ENCODE data around the gene NME4.
A peak's percentile ranks its signal among the peaks of the same experiment; 100 is the strongest.

Gene NME4

GRCh38 chr16:364595-365491 is 32.2 kb upstream of the NME4 start:
- H3K4me3 ChIP-seq (ENCODE audit: low read depth in 1 of 2, low read length in 2 of 2), result no peak overlapping the region
- no peak overlapping the region for H3K27ac ChIP-seq (ENCODE audit: low read length)
- peaks cover 4 to 32% of the 10 kb centered on the region in 2 donors for H3K36me3 ChIP-seq (ENCODE audit: control insufficient read depth in 1 of 2, insufficient read depth in 2 of 2, low read length in 2 of 2)
- peaks cover 0 to 13% of the 10 kb centered on the region in 2 donors for H3K4me1 ChIP-seq (ENCODE audit: control insufficient read depth in 1 of 2, insufficient read depth in 2 of 2, low read length in 2 of 2)
- H3K9me3 ChIP-seq (ENCODE audit: control insufficient read depth in 1 of 2, low read length in 2 of 2), result no peaks in the 10 kb centered on the region
- H3K27me3 ChIP-seq (ENCODE audit: low read depth, low read length), result no peaks in the 10 kb centered on the region

GRCh38 chr16:366476-366875 is 30.5 kb upstream of the NME4 start:
- Histone ChIP-seq H3K4me1 (ENCODE audit: control insufficient read depth in 1 of 2, insufficient read depth in 2 of 2, low read length in 2 of 2) (peaks cover 0 to 22% of the 10 kb centered on the region in 2 donors), H3K9me3 (ENCODE audit: control insufficient read depth in 1 of 2, low read length in 2 of 2) (no peaks in the 10 kb centered on the region), H3K27me3 (ENCODE audit: low read depth, low read length) (no peaks in the 10 kb centered on the region), H3K4me3 (ENCODE audit: low read depth in 1 of 2, low read length in 2 of 2) (no peak overlapping the region), H3K27ac (ENCODE audit: low read length) (no peak overlapping the region), H3K36me3 (ENCODE audit: control insufficient read depth in 1 of 2, insufficient read depth in 2 of 2, low read length in 2 of 2) (peaks cover 4 to 32% of the 10 kb centered on the region in 2 donors)

GRCh38 chr16:367333-367903 is 29.6 kb upstream of the NME4 start:
- no peaks in the 10 kb centered on the region for H3K27me3 ChIP-seq (ENCODE audit: low read depth, low read length)
- H3K4me1 ChIP-seq (ENCODE audit: control insufficient read depth in 1 of 2, insufficient read depth in 2 of 2, low read length in 2 of 2), result peaks cover 0 to 19% of the 10 kb centered on the region in 2 donors
- no peak overlapping the region for H3K27ac ChIP-seq (ENCODE audit: low read length)
- no peaks in the 10 kb centered on the region for H3K9me3 ChIP-seq (ENCODE audit: control insufficient read depth in 1 of 2, low read length in 2 of 2)
- peaks cover 7 to 39% of the 10 kb centered on the region in 2 donors for H3K36me3 ChIP-seq (ENCODE audit: control insufficient read depth in 1 of 2, insufficient read depth in 2 of 2, low read length in 2 of 2)
- no peak overlapping the region for H3K4me3 ChIP-seq (ENCODE audit: low read depth in 1 of 2, low read length in 2 of 2)

- Histone ChIP-seq H3K4me3 (ENCODE audit: low read depth in 1 of 2, low read length in 2 of 2) (no peak overlapping the region), H3K36me3 (ENCODE audit: control insufficient read depth in 1 of 2, insufficient read depth in 2 of 2, low read length in 2 of 2) (peaks cover 7 to 50% of the 10 kb centered on the region in 2 donors), H3K27me3 (ENCODE audit: low read depth, low read length) (no peaks in the 10 kb centered on the region)
Observed at GRCh38 chr16:368388-369158, 28.4 kb upstream of the NME4 start.

DNA sequence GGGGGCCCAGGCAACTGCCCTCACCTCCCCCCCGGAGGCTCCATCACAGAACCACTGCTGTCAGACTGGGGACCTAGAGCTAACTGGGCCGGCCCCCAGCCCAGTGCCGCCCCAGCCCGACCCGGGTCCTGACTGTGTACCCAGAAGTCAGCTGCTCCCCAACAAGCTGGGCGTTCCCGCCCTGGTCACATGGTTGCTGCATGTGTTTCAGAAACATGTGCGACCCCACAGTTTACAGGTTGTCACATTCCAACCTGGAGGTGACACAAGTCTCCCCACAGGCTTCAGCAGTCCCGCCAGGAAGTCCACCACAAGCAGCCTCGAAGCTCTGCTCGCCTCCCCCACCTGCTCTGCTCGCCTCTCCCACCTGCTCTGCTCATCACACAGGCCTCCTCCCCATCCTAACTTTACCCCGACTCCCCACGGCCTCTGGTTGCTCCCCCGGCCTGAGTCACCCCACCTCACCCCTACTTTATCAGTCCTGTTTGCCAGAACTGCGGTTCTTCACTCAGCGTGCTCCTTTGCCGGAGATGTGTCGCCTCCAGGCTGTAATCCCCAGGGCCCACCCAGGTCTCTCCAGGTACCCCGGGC is 27.6 kb upstream of the NME4 start:
- H3K27me3 ChIP-seq (ENCODE audit: low read depth, low read length), result no peaks in the 10 kb centered on the region
- peaks cover 7 to 58% of the 10 kb centered on the region in 2 donors for H3K36me3 ChIP-seq (ENCODE audit: control insufficient read depth in 1 of 2, insufficient read depth in 2 of 2, low read length in 2 of 2)
- peaks cover 0 to 19% of the 10 kb centered on the region in 2 donors for H3K4me1 ChIP-seq (ENCODE audit: control insufficient read depth in 1 of 2, insufficient read depth in 2 of 2, low read length in 2 of 2)
- peak overlapping the region in 1 of 2 donors; percentile 59 for H3K4me3 ChIP-seq (ENCODE audit: low read depth in 1 of 2, low read length in 2 of 2)
- no peaks in the 10 kb centered on the region for H3K9me3 ChIP-seq (ENCODE audit: control insufficient read depth in 1 of 2, low read length in 2 of 2)
- H3K27ac ChIP-seq (ENCODE audit: low read length), result no peak overlapping the region

More at GRCh38 chr16:368388-369158, 28.4 kb upstream of the NME4 start:
- H3K27ac ChIP-seq (ENCODE audit: low read length), result no peak overlapping the region
- H3K9me3 ChIP-seq (ENCODE audit: control insufficient read depth in 1 of 2, low read length in 2 of 2), result no peaks in the 10 kb centered on the region
- peaks cover 0 to 19% of the 10 kb centered on the region in 2 donors for H3K4me1 ChIP-seq (ENCODE audit: control insufficient read depth in 1 of 2, insufficient read depth in 2 of 2, low read length in 2 of 2)

DNA sequence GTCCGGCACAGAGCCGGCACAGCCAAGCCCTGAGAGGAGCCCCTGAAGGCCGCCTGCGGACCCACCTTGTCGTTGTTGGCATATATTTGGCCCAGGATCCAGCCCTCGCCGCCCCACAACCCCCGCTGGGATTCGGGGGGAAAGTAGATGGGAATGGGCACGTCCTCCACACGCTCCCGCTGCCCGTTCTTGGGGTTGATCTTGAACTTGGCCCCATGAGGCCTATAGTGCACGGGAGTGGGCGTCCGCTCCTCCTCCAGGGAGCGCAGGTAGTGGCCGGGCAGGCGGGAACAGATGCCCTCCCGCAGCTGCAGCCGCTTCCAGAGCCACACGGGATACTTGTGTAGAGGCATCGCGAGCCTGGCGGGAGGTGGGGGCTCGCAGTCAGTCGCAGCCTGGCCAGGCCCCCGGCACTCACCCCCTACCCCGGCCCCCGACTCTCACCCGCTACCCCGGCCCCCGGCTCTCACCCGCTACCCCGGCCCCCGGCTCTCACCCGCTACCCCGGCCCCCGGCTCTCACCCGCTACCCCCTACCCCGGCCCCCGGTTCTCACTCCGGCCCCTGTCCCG is 27.0 kb upstream of the NME4 start:
- Histone ChIP-seq H3K9me3 (ENCODE audit: control insufficient read depth in 1 of 2, low read length in 2 of 2) (no peaks in the 10 kb centered on the region), H3K27ac (ENCODE audit: low read length) (no peak overlapping the region), H3K4me3 (ENCODE audit: low read depth in 1 of 2, low read length in 2 of 2) (peak overlapping the region in 1 of 2 donors; percentile 59), H3K27me3 (ENCODE audit: low read depth, low read length) (no peaks in the 10 kb centered on the region), H3K4me1 (ENCODE audit: control insufficient read depth in 1 of 2, insufficient read depth in 2 of 2, low read length in 2 of 2) (peaks cover 0 to 19% of the 10 kb centered on the region in 2 donors), H3K36me3 (ENCODE audit: control insufficient read depth in 1 of 2, insufficient read depth in 2 of 2, low read length in 2 of 2) (peaks cover 13 to 64% of the 10 kb centered on the region in 2 donors)

GRCh38 chr16:370443-370842 is 26.6 kb upstream of the NME4 start, which contains the start of gene MRPL28:
TSS of gene MRPL28 (minus strand) at chr16:370538. CDS start at chr16:370218, 320 bp downstream.
- Histone ChIP-seq H3K9me3 (ENCODE audit: control insufficient read depth in 1 of 2, low read length in 2 of 2) (no peaks in the 10 kb centered on the region), H3K4me1 (ENCODE audit: control insufficient read depth in 1 of 2, insufficient read depth in 2 of 2, low read length in 2 of 2) (peaks cover 0 to 19% of the 10 kb centered on the region in 2 donors), H3K27me3 (ENCODE audit: low read depth, low read length) (no peaks in the 10 kb centered on the region), H3K36me3 (ENCODE audit: control insufficient read depth in 1 of 2, insufficient read depth in 2 of 2, low read length in 2 of 2) (peaks cover 13 to 68% of the 10 kb centered on the region in 2 donors), H3K4me3 (ENCODE audit: low read depth in 1 of 2, low read length in 2 of 2) (peak within 1 kb of the TSS; percentile 26 to 59), H3K27ac (ENCODE audit: low read length) (peak within 1 kb of the TSS; percentile 16)

GRCh38 chr16:370979-371514 is 26.0 kb upstream of the NME4 start:
- Histone ChIP-seq H3K27ac (ENCODE audit: low read length) (peak overlapping the region; percentile 16), H3K9me3 (ENCODE audit: control insufficient read depth in 1 of 2, low read length in 2 of 2) (no peaks in the 10 kb centered on the region), H3K27me3 (ENCODE audit: low read depth, low read length) (no peaks in the 10 kb centered on the region), H3K4me3 (ENCODE audit: low read depth in 1 of 2, low read length in 2 of 2) (peak overlapping the region; percentile 26 to 59), H3K4me1 (ENCODE audit: control insufficient read depth in 1 of 2, insufficient read depth in 2 of 2, low read length in 2 of 2) (peaks cover 0 to 19% of the 10 kb centered on the region in 2 donors), H3K36me3 (ENCODE audit: control insufficient read depth in 1 of 2, insufficient read depth in 2 of 2, low read length in 2 of 2) (peaks cover 13 to 71% of the 10 kb centered on the region in 2 donors)

DNA sequence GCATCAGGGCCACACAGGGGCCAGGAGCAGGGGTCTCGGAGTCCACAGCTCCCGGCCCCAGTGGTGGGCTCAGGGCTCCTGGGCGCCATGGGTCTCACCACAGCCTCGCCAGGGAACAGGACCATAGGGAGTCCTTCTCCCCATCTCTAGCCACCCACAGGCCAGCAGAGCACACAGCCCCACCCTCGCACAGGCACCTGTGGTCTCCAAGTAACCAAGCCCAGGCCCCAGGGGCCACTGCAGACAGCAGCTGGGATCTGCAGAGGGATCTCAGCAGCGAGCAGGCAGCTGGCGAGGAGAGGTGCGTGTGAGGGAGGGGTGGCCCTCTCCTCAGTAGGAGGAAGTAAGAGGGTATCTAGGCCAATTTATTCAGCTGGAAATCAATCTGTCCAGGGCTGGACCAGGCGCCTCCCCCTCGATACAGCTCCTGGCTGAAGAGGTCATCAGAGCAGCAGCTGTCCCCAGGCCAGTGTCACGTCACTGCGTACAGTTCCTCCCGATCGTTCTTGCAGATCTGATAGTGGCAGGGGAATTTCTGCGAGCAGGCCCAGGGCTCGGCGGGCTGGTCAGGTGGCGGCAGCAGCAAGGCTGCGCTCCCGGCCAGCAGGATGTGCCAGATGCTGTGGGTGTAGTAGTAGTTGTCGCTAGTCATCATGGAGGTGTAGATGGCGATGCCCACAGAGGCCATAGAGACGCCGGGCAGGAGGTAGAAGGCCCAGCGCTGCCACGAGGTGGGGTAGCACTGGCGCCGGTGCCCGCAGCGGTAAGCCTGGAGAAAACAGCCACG is 25.3 kb upstream of the NME4 start:
- Histone ChIP-seq H3K4me3 (ENCODE audit: low read depth in 1 of 2, low read length in 2 of 2) (no peak overlapping the region), H3K27me3 (ENCODE audit: low read depth, low read length) (no peaks in the 10 kb centered on the region), H3K4me1 (ENCODE audit: control insufficient read depth in 1 of 2, insufficient read depth in 2 of 2, low read length in 2 of 2) (peaks cover 0 to 19% of the 10 kb centered on the region in 2 donors), H3K27ac (ENCODE audit: low read length) (no peak overlapping the region), H3K9me3 (ENCODE audit: control insufficient read depth in 1 of 2, low read length in 2 of 2) (no peaks in the 10 kb centered on the region), H3K36me3 (ENCODE audit: control insufficient read depth in 1 of 2, insufficient read depth in 2 of 2, low read length in 2 of 2) (peaks cover 13 to 71% of the 10 kb centered on the region in 2 donors)
